Measurements from ENCODE around the gene SIPA1L2.

The SIPA1L2 gene, protein sequence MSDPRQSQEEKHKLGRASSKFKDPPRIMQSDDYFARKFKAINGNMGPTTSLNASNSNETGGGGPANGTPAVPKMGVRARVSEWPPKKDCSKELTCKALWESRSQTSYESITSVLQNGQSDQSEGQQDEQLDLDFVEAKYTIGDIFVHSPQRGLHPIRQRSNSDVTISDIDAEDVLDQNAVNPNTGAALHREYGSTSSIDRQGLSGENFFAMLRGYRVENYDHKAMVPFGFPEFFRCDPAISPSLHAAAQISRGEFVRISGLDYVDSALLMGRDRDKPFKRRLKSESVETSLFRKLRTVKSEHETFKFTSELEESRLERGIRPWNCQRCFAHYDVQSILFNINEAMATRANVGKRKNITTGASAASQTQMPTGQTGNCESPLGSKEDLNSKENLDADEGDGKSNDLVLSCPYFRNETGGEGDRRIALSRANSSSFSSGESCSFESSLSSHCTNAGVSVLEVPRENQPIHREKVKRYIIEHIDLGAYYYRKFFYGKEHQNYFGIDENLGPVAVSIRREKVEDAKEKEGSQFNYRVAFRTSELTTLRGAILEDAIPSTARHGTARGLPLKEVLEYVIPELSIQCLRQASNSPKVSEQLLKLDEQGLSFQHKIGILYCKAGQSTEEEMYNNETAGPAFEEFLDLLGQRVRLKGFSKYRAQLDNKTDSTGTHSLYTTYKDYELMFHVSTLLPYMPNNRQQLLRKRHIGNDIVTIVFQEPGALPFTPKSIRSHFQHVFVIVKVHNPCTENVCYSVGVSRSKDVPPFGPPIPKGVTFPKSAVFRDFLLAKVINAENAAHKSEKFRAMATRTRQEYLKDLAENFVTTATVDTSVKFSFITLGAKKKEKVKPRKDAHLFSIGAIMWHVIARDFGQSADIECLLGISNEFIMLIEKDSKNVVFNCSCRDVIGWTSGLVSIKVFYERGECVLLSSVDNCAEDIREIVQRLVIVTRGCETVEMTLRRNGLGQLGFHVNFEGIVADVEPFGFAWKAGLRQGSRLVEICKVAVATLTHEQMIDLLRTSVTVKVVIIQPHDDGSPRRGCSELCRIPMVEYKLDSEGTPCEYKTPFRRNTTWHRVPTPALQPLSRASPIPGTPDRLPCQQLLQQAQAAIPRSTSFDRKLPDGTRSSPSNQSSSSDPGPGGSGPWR (N-terminal part only)

DNA sequence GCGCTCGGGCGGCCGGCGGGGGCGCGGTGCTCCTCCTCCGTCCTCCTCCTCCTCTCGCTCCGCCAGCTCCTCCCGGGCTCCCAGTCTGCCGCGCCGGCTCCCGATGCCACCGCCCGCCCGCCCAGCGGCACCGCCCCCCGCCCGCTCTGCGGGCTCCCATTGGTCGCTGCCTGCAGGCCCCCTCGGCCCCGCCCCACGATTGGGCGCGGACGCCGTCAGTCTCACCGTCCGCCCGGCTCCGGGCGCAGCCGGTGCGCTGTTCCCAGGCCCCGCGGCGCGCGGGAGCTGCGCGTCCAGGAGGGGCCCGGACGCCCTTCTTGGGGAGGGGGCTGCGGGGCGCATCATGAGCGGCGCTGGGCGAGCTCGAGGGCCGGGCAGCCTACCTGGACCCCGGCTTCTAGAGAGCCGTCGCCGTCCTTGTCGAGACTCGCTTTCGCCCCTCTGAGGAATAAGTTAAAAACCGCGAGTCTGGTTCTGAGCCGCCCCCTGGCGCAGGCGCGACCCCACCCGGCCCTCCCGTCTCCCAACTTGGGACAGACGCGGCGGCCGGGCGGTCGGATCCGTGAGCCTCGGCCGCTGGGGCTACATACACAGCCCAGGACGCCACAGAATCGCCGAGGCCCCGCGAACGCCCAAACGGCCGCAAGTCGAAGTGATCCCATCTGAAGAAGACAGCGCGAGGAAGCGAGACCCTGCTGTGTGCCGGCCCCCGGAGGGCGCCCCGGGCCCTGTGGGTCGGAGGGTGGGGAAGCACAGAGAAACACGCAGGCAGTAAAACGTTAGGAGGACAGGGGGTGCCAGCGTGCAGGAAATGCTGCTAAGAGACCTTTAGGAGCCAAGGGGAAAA, at the start of gene SIPA1L2:
SIPA1L2 (minus strand) TSS at position 87 of the 847 bp plus-strand sequence. CDS start 114,794 bp downstream, outside the sequence.
- peak; percentile 75 to 89 (median 78) for DNase-seq (ENCODE audit: low read depth in 3 of 3)

DNA sequence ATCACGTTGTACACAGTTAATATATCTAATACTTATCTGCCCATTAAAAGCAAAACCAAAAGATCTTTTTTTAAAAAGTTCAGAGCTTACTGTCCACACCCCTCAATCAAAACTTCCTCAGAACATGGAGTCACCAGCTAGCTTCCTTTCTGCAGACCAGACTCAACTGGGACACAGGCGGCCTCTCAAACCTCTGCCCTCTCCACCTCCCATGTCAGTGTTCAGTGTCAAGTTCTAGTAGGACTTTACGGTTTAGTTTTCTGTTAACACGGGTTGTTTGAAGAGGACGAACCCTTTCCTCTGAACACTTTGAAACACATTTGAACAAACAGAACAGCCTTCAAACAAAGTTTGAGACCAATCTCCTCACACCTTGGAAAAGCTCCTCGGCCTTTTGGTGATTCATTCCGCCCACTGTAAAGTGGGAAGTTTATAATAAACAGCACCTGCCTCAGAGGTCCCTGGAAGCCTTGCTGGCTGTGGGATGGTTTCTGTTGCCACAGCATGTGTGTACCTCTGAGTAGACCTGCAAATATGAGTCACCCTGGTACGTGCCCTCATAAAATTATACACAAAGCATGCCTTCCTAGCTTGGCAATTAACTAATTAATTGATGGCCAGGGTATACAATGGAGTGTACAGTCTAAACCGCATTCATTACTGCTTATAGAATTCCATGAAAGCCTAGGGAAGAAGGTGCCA, 48.4 kb upstream of the SIPA1L2 start:
- DNase-seq (ENCODE audit: low read depth in 3 of 3): no peak

DNA sequence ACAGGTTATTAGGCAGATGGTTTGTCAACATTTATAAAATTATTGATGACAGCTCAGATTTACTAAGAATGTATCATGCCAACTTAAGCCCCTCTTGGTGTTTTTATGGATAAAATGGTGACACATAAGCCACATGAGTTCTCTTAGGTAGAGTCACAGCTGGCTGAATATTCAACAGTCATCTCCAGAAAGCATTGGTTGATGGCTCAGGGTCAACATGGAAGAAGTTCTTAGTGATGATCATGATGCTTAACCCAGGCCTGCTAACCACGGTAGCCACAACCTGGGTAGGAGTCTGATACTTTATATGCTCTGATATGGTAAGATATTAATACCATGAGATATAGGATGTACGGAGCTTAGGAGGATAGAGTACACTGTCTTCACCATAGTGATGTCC, 46.4 kb upstream of the SIPA1L2 start:
- no peak for DNase-seq (ENCODE audit: low read depth in 3 of 3)

DNA sequence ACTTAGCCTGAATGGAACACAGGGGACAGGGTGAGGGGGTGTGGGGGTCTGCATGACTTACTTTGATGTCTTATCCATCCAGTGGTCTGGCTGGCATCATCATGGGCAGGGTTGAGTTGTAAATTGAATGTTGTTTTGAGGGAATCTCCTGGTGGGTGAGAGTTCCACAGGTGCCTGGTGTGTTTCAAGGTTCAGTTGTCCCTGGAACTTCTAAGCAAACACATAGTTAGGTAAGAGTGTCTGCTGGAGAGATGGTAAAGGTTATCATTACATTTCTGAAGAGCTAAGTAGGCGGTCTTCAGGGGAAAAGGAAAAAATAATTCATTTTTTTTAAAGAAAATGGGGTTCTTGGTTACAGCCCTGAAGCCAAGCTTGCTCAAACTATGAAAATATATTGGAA, 46.0 kb upstream of the SIPA1L2 start:
- DNase-seq (ENCODE audit: low read depth in 3 of 3): no peak

DNA sequence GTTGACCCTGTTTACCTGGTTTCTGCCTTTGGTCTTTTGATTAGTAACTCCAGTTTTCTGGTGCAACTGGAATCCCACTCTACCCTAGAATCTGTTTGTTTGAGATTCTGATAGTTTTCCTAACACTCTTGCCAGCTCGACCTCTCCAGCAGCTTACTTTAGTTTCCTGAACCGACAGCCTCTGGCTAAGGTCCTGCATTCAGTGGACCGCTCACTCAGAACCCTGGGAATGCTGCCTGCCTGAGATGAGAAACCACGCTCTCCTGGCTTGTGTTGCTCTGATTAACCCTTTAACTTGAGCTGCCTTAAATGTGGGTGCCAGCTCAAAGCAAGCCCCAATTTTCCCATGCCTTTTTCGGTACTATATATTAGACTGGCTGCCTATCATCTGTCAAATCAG, 45.3 kb upstream of the SIPA1L2 start:
- DNase-seq (ENCODE audit: low read depth in 3 of 3): no peak

DNA sequence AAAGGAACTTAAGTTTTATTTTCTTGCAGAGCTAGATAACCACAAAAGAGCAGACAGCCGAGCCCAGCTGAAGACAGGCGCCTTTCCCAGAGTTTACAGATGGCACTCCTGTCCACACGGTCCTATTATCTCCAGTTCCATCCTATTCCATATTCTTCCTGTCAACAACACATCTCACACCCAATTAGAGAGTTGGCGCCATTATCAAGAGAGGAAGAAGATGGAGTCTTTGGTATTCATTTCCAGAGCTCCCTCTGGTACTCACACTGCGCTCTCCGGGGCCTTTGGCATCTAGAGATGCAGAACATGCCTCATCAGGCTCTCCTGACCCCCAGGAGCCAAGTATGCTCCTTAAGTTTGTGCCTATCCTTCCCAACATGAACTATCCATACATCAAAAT, 43.3 kb upstream of the SIPA1L2 start:
- DNase-seq (ENCODE audit: low read depth in 3 of 3): no peak

DNA sequence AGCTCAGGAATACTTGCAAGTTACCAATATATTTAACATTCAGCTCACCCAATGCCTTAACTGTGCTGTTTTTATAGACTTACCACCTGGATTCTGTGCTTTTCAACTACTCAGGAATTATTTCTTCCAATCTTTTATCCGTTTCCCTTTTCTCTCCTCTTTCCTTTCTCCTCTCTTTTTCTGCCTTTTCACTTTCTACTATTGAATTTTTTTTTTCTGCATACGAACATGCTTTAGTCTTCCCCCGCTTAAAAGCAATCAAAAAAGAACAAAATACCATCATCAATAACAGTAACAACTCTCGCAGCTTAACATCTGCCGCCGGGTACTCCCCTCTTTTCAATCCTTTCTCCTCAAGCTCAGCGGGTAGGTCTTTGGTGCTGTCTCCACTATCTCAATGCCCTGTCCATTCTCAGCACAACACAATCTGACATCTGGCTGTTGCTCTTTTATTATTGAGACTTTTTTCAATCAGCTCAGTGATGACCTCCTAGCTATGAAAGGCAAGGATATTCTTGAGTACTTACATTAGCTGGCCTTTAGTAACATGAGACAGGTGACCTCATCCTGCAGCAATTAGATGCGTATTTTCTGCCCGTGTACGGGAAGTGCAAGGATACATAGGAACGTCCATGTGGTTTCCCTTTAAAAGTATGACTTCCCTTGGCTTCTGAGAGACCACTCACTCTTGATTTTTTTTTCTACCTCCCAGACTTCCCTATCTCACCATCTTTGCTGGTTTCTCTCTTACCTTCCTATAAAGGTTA, 40.2 kb upstream of the SIPA1L2 start:
- DNase-seq (ENCODE audit: low read depth in 3 of 3): no peak

DNA sequence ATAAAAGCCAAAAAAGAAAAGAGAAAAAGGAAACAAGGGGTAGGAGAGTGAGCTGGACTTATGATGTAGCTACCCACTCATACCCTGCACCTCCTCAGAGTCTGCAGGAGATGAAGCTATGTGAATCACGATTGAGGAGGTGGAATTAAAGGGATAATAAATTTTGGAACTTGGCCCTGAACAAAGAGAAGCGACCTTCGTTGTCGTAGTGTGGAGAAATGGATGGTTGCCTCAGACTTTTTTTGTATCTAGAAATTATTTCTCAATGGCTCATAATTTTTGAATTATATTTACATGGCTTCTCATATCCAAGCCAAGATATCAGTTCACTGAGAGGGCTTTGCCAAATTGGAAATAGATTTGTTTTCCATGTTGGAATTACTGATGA, 37.8 kb upstream of the SIPA1L2 start:
- DNase-seq (ENCODE audit: low read depth in 3 of 3): no peak

DNA sequence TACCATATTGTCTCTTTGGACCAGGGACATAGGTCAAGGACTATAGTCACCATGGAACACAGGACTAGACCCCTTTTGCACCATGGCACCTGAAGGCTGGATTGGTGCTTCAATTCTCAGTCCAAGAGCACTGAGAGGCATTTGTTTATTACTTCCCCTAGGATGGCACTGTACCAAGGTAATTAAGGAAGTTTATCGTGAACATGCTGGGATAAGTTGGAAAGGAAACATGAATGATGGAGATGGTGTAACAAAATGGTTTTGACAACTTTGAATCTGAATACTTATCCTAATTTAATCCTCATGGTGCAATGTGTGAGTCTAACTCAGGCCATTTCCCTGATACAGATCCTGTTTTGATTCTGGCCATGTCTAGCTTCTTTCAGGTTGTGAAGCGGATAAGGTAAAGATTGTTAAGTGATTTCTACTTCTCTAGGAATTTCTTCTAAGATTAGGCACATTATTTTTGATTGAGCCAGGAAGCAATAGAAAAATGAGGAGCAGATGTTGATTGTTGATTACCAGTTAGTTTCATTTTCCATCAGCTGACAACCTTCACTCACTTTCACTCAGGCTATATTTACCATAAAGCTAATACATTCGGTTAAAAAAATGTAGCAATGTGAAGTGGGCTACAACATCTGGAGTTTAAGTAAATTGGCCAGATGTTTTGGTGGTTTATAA, 37.3 kb upstream of the SIPA1L2 start:
- DNase-seq (ENCODE audit: low read depth in 3 of 3): no peak

DNA sequence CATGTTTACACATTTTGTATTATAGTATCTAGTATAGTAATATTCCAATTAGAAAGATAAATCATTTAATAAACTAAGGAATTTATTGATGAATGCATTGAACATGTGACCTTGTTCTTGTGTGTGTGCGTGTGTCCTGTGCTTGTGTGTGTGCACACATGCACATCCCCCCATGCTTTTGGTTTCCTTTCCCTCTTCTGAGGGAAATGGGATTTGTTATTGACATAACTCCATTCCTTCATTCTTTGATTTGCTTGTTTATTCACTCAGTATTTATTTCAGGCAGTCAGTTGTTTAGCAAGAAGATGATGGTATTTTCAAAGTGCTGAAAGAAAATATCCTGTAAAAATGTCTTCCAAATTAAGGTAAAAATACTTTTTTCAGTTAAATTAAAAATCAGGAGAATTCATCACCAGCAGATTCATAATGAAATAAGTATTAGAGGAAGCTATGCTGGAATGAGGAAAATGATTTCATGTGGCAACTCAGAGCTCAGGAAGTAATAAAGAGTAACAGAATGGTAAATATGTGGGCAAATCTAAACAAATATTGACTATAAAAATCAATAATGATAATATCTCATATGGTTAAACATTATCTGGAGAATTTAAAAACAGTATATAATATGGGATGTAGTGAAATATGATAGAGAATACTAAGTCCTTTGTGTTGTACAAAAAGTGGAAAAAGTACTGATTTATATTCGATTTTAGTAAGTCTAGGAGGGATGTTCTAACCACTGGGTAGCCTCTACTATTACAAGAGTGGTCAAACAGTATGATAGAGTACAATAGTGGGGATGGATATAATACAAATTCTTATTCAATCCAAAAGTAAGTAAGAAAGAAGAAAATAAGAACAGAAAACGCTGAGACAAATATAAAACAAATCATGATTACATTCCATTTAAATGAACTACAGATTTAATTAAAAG, 35.2 kb upstream of the SIPA1L2 start:
- no peak for DNase-seq (ENCODE audit: low read depth in 3 of 3)

DNA sequence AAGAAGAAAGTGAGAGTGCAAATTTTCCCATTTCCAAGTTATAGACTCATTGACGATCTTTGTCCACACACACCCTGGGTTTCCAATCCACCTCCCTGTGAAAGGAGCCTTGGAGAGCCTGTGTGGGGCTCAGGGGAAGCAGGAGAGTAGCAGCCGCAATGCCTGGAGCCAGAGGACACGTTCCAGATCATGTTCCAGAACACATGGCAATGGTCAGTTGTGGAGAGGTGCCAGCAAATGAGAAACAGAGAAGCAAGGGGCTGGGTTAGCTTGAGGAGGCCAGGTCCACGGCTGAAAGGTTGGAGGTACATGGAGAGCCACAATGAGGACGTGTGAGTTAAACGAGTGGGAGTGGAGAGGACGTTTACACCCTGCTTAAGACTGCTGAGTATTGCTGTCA, 33.0 kb upstream of the SIPA1L2 start:
- DNase-seq (ENCODE audit: low read depth in 3 of 3): no peak

DNA sequence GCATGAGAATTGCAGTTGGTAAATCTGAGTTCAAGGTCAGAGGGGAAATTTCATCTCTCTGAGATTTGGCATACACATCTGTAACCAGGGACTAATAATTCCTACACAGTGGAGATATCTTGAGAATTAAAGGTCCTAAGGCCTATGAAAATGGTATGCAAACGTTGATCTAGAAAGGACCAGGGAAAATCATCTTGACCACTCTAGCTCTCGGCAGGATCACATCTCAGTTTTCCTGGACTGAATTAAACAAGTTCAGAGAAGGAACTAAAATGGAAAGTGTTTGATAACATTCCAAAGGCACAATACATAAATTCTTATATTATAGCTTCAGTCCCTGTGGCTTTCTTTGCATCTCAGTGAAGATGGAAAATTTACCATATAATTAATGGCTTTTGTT, 28.5 kb upstream of the SIPA1L2 start:
- no peak for DNase-seq (ENCODE audit: low read depth in 3 of 3)

DNA sequence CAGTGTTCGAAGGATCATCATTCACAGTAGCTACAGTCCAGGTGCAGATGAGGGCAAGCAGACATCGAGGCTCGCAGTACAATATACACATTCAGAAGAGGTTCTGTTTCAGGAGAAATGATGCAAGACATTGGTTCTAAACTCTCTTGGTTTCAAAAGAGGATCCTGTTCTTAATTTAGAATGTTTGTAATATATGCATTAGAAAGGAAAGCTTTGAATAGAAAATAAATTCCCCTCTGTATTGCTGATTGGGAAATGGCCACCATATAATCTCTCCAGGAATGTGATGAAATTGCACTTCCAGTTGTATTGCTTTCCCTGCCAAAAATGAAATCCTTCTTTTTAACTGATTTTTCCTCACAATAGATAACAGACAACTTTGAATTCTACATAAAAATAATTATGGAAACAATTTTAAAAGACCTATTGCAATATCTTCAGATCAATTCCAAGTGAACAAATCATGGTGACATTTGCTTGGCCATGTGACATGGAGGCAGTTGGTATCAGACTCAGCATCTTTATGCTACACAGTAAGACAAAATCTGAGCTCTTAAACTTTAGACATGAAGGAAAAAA, 27.6 kb upstream of the SIPA1L2 start:
- no peak for DNase-seq (ENCODE audit: low read depth in 3 of 3)

DNA sequence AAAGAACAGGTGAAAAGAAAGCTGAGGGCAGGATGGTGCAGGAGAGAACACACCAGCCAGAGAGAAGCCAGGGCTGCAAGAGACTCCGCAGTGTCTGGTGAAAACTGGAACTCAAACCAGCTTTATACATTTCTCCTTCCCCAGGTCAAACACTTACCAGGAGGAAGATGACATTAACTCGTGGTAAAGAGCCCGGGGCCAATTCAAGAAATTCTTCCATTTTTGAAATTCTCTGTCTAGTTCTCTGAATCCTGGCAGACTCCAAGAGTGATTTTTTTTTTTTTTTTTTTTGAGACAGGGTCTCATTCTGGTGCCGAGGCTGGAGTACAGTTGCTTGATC, 25.8 kb upstream of the SIPA1L2 start:
- DNase-seq (ENCODE audit: low read depth in 3 of 3): no peak

DNA sequence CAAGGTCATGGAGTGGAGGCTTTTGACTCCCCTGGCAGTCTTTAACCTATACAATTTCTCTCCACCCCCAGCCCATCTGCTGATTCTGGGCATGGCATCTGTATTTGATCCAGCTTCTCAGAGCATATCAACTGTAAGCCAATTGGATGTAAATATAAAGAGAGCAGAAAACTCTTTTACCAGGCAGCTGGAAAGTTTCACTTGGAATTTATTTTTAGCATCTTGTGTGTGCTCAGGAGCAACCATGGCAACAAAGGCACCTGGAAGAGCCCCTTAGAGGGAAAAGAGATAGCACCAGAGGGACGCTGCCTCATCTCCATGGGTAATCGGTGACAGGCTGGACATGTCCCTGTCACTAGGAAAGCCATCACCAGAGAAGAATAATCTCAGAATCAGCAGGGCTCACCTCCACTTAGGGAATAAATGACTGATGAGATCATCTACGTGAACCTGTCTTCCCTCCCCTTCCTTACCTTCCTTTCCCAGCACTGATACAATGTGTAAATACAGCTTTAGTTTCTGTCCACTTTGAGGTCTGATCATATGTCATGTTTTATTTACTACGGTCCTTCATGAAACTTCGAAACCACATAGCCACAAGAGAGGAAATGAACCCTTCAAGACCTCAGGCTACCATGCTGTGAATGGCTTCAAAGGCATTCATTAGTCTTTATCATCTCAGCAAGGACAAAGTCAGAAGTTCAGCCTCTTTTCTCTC, 25.3 kb upstream of the SIPA1L2 start:
- no peak for DNase-seq (ENCODE audit: low read depth in 3 of 3)

DNA sequence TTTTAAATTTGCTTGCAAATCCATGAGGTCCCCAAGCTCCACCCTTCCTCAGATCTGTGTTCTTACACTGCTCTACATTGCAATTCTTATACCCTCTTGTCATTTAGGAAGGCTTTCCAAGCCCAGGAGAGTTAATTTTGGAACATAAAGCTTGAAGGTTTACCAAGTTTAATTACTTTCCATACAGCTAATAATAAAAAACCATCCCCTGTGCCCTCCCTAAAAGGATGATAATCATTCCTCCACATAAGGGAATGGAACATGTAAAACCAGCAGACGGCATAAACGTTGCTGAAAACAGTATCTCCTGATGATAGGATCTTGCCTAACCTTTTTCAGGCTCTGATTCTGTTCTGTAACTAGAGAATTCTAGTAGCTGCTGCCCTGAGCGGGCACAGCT, 23.9 kb upstream of the SIPA1L2 start:
- DNase-seq (ENCODE audit: low read depth in 3 of 3): no peak

DNA sequence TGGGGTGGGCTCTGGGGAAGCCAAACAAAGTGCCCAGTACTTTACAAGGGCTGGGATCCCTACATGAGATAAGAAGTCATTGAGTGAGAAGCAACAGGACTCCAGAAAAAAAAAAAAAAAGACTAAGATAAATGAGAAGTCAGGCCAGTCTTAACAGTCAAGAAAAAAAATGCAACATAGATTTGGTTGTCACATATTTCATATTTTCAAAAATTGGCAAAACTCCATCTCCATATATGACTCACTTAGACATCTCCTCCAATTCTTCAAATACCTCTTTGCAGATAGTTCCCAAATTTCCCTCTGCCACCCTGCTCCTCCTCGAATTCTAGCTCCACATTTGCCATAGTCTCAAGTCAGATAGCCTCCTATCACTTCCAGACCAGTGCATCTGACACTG, 20.9 kb upstream of the SIPA1L2 start:
- no peak for DNase-seq (ENCODE audit: low read depth in 3 of 3)

Data from stimulated activated CD4-positive, alpha-beta T cell treated with anti-CD3 and anti-CD28 coated beads, TNF-alpha, amount 100 ng/mL, for 4 hours (primary cell).